ENCODE data around the gene ADISSP.

The ADISSP gene

DNA sequence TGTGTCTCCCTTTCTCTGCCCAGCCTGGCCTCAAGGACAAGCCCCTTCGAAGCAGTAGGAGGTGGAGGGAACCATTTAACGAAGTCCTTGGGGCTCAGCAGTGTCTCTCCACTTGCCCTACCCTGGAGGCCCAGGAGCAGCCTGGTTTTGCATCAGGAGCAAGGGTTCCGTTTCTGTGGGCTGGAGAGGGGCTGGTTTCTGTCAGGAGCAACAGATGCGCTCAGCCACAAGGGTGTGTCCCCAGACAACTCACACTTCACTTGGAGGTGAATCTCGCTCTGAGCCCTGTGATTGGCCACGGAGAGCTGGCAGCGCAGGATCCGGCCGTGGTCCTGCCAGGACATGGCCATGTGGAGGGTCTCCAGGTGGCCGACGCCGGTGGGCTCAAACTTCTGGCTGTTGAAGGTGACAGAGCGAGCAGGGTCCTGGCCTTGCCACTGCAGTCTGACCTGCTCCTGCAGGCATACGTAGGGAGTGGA is 62.0 kb downstream of the ADISSP start:
- ATAC-seq (replicated peaks; ENCODE audit: extremely low read depth, poor library complexity, severe bottlenecking) = no peak
- Mint-ChIP-seq H3K4me3 (no peak overlapping the region), H3K9me3 (no peaks in the 10 kb centered on the region), H3K27me3 (peaks cover 28% of the 10 kb centered on the region), H3K36me3 (ENCODE audit: insufficient read depth) (no peaks in the 10 kb centered on the region), H3K4me1 (peaks cover 8% of the 10 kb centered on the region), H3K27ac (ENCODE audit: low read depth) (no peak overlapping the region)
- DNase-seq (ENCODE audit: low spot score in 2 of 2) = no peak

DNA sequence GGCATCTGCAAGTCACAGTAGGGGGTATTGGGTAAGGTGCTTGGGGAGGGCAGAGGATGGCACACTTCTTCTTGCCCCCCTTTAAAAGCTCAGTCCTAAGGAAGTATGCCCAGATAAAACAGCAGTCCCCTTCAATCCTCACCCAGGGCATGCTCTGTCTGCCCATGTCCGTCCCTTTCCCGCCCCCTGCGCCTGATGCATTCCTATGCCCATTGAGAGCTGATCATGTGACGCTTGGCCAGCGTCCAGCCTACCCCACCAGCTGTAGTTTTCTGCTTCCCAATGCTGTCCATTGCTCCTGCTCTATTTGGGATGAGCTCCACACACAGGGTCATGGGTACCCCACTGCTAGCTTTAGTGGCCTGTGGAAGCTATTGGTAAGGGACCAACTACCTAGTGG is 63.5 kb downstream of the ADISSP start:
- peaks cover 2% of the 10 kb centered on the region for H3K4me1 Mint-ChIP-seq
- no peaks in the 10 kb centered on the region for H3K9me3 Mint-ChIP-seq
- H3K4me3 Mint-ChIP-seq = no peak overlapping the region
- ATAC-seq (replicated peaks; ENCODE audit: extremely low read depth, poor library complexity, severe bottlenecking) = no peak
- H3K27ac Mint-ChIP-seq (ENCODE audit: low read depth) = no peak overlapping the region
- DNase-seq (ENCODE audit: low spot score in 2 of 2) = no peak
- peaks cover 28% of the 10 kb centered on the region for H3K27me3 Mint-ChIP-seq
- no peaks in the 10 kb centered on the region for H3K36me3 Mint-ChIP-seq (ENCODE audit: insufficient read depth)
